ENCODE measurements around the gene LGR6. TPM values are rescaled to one million over a fixed set of nuclear protein-coding genes. Genes with fewer than 3 reads are reported as not detected.

The LGR6 gene
- total RNA-seq (ENCODE audit: low replicate concordance): not detected in 2 replicates

GRCh38 chr1:202193614-202194327 lies at the start of gene LGR6:
Gene LGR6, plus strand, starts transcription at chr1:202193799. Its CDS starts 191 bp downstream, at chr1:202193990.

GRCh38 chr1:202144402-202145067 lies 49.1 kb upstream of the LGR6 start, which contains the start of gene ARL8A:
Gene ARL8A, minus strand, starts transcription at chr1:202144737. Its CDS starts 165 bp downstream, at chr1:202144572.

GRCh38 chr1:202160377-202160940 lies 33.1 kb upstream of the LGR6 start, which contains the start of gene PTPN7:
Gene PTPN7, minus strand, starts transcription at chr1:202160602. Its CDS starts 1,200 bp downstream, at chr1:202159402.

GRCh38 chr1:202348509-202349205 lies 155.1 kb downstream of the LGR6 start, which contains the start of gene PPP1R12B:
Gene PPP1R12B, plus strand, starts transcription at chr1:202348699. Its CDS starts 153 bp downstream, at chr1:202348852.

Other genes starting within 250 kb of the LGR6 start
- 2.7 and 7.4 TPM in 2 replicates for gene LMOD1, start 247.3 kb upstream of the LGR6 start, total RNA-seq (ENCODE audit: low replicate concordance)
- gene TIMM17A, start 238.3 kb upstream of the LGR6 start, total RNA-seq (ENCODE audit: low replicate concordance): 21.9 and 82.1 TPM in 2 replicates
- gene RNPEP, start 211.2 kb upstream of the LGR6 start, total RNA-seq (ENCODE audit: low replicate concordance): 33.1 and 36.5 TPM in 2 replicates
- gene ELF3, start 183.2 kb upstream of the LGR6 start, total RNA-seq (ENCODE audit: low replicate concordance): 0.45 TPM in 1 of 2 replicates, not detected in the other
- under 0.01 and 0.12 TPM in 2 replicates for gene GPR37L1, start 70.9 kb upstream of the LGR6 start, total RNA-seq (ENCODE audit: low replicate concordance)
- 14.5 and 22.5 TPM in 2 replicates for gene ARL8A, start 49.1 kb upstream of the LGR6 start, total RNA-seq (ENCODE audit: low replicate concordance)
- gene PTPN7, start 33.2 kb upstream of the LGR6 start, total RNA-seq (ENCODE audit: low replicate concordance): not detected in 2 replicates
- 1.9 and 12.5 TPM in 2 replicates for gene UBE2T, start 148.1 kb downstream of the LGR6 start, total RNA-seq (ENCODE audit: low replicate concordance)
- gene PPP1R12B, start 154.9 kb downstream of the LGR6 start, total RNA-seq (ENCODE audit: low replicate concordance): 12.3 and 18.4 TPM in 2 replicates

All from smooth muscle cell of the coronary artery (primary cell).